Chondrocyte (in vitro differentiated cells): ENCODE measurements around the gene DKK3. TPM values are rescaled to one million over a fixed set of nuclear protein-coding genes. Genes with fewer than 3 reads are reported as not detected.

Experiments used
- DNase-seq: peaks from one replicate; pipeline ENCODE4 v3.0.0; 2021; ENCODE audit warnings: mixed read lengths, low spot score
- H3K27ac Mint-ChIP-seq: one replicate; pipeline ENCODE4 v1.8.0; 2021; ENCODE audit warnings: mild to moderate bottlenecking, moderate library complexity, mixed read lengths; ENCODE audit not compliant: unreplicated experiment
- H3K27me3 Mint-ChIP-seq: 2 replicates; pipeline ENCODE4 v1.8.0; 2021; ENCODE audit warnings: low read depth, mixed read lengths
- H3K36me3 Mint-ChIP-seq: 2 replicates; pipeline ENCODE4 v1.8.0; 2021; ENCODE audit warnings: low read depth, mixed read lengths
- H3K4me1 Mint-ChIP-seq: 2 replicates; pipeline ENCODE4 v1.8.0; 2021; ENCODE audit warnings: low read depth, mild to moderate bottlenecking, mixed read lengths
- H3K4me3 Mint-ChIP-seq: one replicate; pipeline ENCODE4 v1.8.0; 2021; ENCODE audit warnings: mild to moderate bottlenecking, moderate library complexity, mixed read lengths; ENCODE audit not compliant: unreplicated experiment
- H3K9me3 Mint-ChIP-seq: 2 replicates; pipeline ENCODE4 v1.8.0; 2021; ENCODE audit warnings: low read depth, mixed read lengths
- total RNA-seq: library from RNA; stranded (reverse); gene quantifications from 3 replicates; pipeline ENCODE4 v1.2.1, GENCODE V29; 2021
- TF ChIP-seq, protein P1 (sequence below): fragments of 200-600 bp; sonication (generic); IDR thresholded peaks from 2 replicates; pipeline ENCODE4 v1.5.0; 2021; ENCODE audit warnings: antibody characterized with exemption, mild to moderate bottlenecking, moderate library complexity

The DKK3 gene
- total RNA-seq, 1 donor from 2014 or later, result 575 TPM

DNA sequence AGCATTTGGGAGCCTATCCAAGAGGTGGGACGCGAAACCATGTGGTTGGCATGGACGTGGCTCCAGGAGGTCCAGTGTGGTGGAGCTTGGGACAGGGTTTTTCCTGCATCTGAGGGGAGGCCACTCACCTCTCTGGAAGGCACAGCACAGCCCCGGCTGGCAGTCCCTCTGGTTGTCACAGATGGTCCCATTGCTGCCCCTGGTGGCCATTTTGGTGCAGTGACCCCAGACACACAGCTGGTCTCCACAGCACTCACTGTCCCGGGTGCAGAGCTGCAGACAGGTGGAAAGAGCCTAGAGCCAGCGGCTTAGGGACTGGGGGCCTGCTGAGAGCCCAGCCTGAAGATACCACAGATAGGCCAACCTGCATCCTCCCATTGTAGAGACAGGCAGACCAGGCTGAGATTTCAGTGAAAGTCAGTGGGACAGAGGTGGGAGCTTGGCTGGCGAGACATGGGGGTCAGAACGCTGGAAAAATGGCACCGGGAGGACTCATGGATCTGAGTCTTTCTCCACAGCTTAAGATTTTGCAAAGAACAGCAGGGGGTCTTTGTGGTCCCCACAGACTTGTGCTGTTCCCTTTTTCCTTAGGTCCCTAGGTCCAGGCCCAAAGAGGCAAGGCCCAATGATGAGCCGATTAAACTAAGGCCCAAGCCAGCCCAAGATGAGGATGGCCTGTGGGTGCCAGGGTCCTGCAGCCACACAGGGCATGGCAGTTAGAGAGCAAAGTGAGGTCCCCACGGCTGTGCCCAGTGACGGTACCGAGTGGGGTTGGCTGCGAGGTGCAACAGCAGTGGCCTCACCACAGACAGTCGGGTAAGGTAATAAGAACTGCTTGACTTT, 41.4 kb downstream of the DKK3 start:
- TF ChIP-seq, protein P1, sequence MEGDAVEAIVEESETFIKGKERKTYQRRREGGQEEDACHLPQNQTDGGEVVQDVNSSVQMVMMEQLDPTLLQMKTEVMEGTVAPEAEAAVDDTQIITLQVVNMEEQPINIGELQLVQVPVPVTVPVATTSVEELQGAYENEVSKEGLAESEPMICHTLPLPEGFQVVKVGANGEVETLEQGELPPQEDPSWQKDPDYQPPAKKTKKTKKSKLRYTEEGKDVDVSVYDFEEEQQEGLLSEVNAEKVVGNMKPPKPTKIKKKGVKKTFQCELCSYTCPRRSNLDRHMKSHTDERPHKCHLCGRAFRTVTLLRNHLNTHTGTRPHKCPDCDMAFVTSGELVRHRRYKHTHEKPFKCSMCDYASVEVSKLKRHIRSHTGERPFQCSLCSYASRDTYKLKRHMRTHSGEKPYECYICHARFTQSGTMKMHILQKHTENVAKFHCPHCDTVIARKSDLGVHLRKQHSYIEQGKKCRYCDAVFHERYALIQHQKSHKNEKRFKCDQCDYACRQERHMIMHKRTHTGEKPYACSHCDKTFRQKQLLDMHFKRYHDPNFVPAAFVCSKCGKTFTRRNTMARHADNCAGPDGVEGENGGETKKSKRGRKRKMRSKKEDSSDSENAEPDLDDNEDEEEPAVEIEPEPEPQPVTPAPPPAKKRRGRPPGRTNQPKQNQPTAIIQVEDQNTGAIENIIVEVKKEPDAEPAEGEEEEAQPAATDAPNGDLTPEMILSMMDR, result peak; percentile 82
- Mint-ChIP-seq H3K4me3 (no peak overlapping the region), H3K9me3 (no peaks in the 10 kb centered on the region), H3K27me3 (no peaks in the 10 kb centered on the region), H3K4me1 (peaks cover 21% of the 10 kb centered on the region), H3K27ac (peak overlapping the region; percentile 27), H3K36me3 (peaks cover 40% of the 10 kb centered on the region)
- no peak for DNase-seq

DNA sequence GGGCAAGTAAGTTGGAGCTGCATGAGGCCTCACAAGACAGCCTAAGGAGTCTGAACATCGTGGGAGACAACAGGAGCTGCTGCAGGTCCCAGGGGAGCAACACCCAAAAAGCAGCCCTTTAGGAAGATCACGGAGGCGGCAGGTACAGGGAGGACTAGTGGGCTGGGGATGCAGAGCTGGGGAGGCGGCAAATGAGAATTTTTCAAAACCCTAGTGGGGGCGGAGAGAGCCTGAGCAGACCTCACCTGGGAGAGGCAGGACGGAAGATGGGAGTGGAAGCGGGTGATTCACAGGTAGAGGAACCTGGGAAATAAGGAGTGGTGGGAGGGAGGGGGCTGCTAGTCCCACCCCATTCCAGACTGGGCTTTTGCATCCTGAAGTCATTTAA, 42.1 kb downstream of the DKK3 start:
- H3K9me3 Mint-ChIP-seq, result no peaks in the 10 kb centered on the region
- H3K4me1 Mint-ChIP-seq, result peaks cover 14% of the 10 kb centered on the region
- no peak overlapping the region for H3K27ac Mint-ChIP-seq
- H3K36me3 Mint-ChIP-seq, result peaks cover 41% of the 10 kb centered on the region
- no peak for DNase-seq
- H3K4me3 Mint-ChIP-seq, result no peak overlapping the region
- TF ChIP-seq, protein P1, result no peak
- H3K27me3 Mint-ChIP-seq, result no peaks in the 10 kb centered on the region

DNA sequence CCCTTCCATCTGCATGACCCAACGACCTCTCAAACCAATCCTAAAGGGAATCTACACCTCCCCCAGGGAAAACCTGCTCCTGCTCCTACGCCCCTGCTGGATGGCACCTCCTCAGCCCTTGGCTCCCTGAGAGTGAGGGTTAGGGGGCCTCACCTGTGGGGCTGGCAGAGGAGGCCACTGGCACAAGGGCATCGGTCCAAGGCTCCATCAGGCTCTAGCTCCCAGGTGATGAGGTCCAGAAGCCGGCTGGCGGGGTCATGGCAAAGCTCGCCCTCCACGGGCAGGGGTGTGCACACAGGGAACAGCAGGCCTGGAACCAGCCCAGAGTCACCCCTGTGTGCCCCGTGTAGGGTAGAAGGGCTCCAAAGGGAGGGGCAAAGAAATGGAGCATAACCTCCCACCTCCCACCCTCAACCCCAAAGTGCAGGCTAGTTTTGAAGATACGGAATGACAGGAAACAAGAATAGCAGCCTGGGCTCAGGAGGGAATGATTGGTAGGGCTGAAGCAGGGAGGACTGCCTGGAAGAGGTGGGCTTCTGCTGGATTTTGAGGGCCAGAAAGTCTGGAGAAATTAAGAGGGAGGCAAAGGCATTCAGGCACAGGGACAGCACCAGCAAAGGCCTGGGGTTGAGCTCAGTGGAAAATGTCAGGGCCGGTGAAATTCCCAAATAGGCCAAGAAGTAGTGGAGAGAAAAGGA, 42.6 kb downstream of the DKK3 start:
- TF ChIP-seq, protein P1, result no peak
- Mint-ChIP-seq H3K27me3 (no peaks in the 10 kb centered on the region), H3K9me3 (no peaks in the 10 kb centered on the region), H3K4me3 (no peak overlapping the region), H3K36me3 (peaks cover 43% of the 10 kb centered on the region), H3K27ac (no peak overlapping the region), H3K4me1 (peaks cover 13% of the 10 kb centered on the region)
- DNase-seq, result no peak

GRCh38 chr11:11965192-11965591, 43.2 kb downstream of the DKK3 start:
- H3K36me3 Mint-ChIP-seq, result peaks cover 45% of the 10 kb centered on the region

DNA sequence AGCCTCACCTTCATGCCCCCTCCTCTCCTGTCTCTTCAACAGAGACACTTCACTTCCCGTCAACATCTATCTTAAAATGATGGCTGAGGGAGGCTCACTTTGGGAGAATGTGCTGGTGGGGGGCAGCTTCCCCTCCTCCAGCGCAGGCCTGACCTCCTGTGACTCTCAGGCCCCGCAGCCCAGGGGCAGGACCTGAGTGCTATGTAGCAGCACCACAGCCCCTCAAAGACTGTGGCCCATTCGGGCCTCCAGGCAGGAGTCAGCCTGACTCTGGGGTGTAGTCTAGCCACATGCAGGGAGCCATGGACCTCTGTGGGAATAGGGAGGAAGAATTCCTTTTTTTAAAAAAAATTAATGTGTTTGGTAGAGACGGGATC, 43.7 kb downstream of the DKK3 start:
- Mint-ChIP-seq H3K9me3 (no peaks in the 10 kb centered on the region), H3K4me1 (peaks cover 17% of the 10 kb centered on the region), H3K27me3 (no peaks in the 10 kb centered on the region), H3K36me3 (peaks cover 45% of the 10 kb centered on the region), H3K27ac (no peak overlapping the region), H3K4me3 (no peak overlapping the region)
- TF ChIP-seq, protein P1, result no peak
- DNase-seq, result no peak

More at GRCh38 chr11:11965192-11965591, 43.2 kb downstream of the DKK3 start:
- Mint-ChIP-seq H3K9me3 (no peaks in the 10 kb centered on the region), H3K4me3 (no peak overlapping the region), H3K4me1 (peaks cover 17% of the 10 kb centered on the region), H3K27ac (no peak overlapping the region), H3K27me3 (no peaks in the 10 kb centered on the region)
- TF ChIP-seq, protein P1, result no peak
- DNase-seq, result no peak
